WI38 (cell line): ENCODE measurements around the gene KIAA0232.

Experiments used
- H3K4me3 ChIP-seq: 2 replicates; pipeline ENCODE4 v1.5.1; 2011; ENCODE audit warnings: low read depth, mild to moderate bottlenecking, control low read depth, low read length
- CTCF ChIP-seq: IDR thresholded peaks from 2 replicates; pipeline ENCODE4 v1.5.1; 2012; ENCODE audit warnings: low read depth, mild to moderate bottlenecking, control low read depth, low read length

KIAA0232 gene

GRCh38 chr4:6928081-6928480 is 145.6 kb downstream of the KIAA0232 start:
- H3K4me3 ChIP-seq, result no peak overlapping the region

GRCh38 chr4:6929339-6929811 is 146.8 kb downstream of the KIAA0232 start:
- no peak for TF ChIP-seq CTCF
- H3K4me3 ChIP-seq, result no peak overlapping the region

More at GRCh38 chr4:6928081-6928480, 145.6 kb downstream of the KIAA0232 start:
- no peak for TF ChIP-seq CTCF

- H3K4me3 ChIP-seq, result no peak overlapping the region
- TF ChIP-seq CTCF, result no peak
Measured at GRCh38 chr4:6929812-6930464, 147.4 kb downstream of the KIAA0232 start.

GRCh38 chr4:6932475-6932874 is 149.9 kb downstream of the KIAA0232 start:
- no peak for TF ChIP-seq CTCF
- no peak overlapping the region for H3K4me3 ChIP-seq

GRCh38 chr4:6932918-6933317 is 150.4 kb downstream of the KIAA0232 start:
- no peak for TF ChIP-seq CTCF
- no peak overlapping the region for H3K4me3 ChIP-seq
